GM12878 (cell line): Measurements from ENCODE around the gene GNB5. TPM values are rescaled to one million over a fixed set of nuclear protein-coding genes. Genes with fewer than 3 reads are reported as not detected.

Experiments
- ATAC-seq: fragments of 200-7000 bp; cut with Tn5 transposase; 3 replicates; pipeline ENCODE4 v1.9.1; 2020; ENCODE audit warnings: mild to moderate bottlenecking, moderate library complexity
- BruUV-seq: library from RNA; stranded (reverse); fragments of 400-500 nt; replicated peaks from 2 replicates; lab custom pipeline; 2021; lab: Mats Ljungman, UMichigan
- CTCF ChIA-PET: fragments of 300-600 bp; sonication (Branson Sonifier 250); formaldehyde crosslinking; extraction: SDS; loops from one replicate; lab custom pipeline; 2021; ENCODE audit warnings: inconsistent platforms; lab: Yijun Ruan, JAX
- POLR2A ChIA-PET: fragments of 350-600 bp; formaldehyde crosslinking; extraction: SDS; loops from one replicate; lab custom pipeline; 2021; ENCODE audit warnings: inconsistent platforms; lab: Charles Lee
- RAD21 ChIA-PET: fragments of 300-600 bp; sonication (Branson Sonifier 250); formaldehyde crosslinking; loops from one replicate; lab custom pipeline; 2023; ENCODE audit warnings: antibody characterized with exemption; ENCODE audit not compliant: unreplicated experiment; lab: Charles Lee
- SMC1A ChIA-PET: fragments of 300-600 bp; sonication (Branson Sonifier 250); formaldehyde crosslinking; loops from one replicate; lab custom pipeline; 2023; ENCODE audit not compliant: unreplicated experiment, uncharacterized antibody; lab: Charles Lee
- DNase-seq: peaks from one replicate; pipeline ENCODE4 v3.0.0-alpha.2; 2011; ENCODE audit warnings: low read depth, low spot score
- FAIRE-seq: peaks from 3 replicates; lab custom pipeline; 2011; peaks lifted over from hg19 to GRCh38; lab: Jason Lieb, UNC
- H2AFZ ChIP-seq: 2 replicates; pipeline ENCODE4 v1.6.0; 2011; ENCODE audit warnings: low read depth, low read length, control low read depth; ENCODE audit not compliant: control insufficient read depth
- H3K27ac ChIP-seq: 2 replicates; pipeline ENCODE4 v1.5.1; 2011; ENCODE audit warnings: control low read depth; ENCODE audit not compliant: control insufficient read depth, insufficient read depth
- H3K27me3 ChIP-seq, 2 experiments: replicated peaks in 1 of 2; 2 replicates each; pipeline versions ENCODE4 v1.6.0 to v1.6.1; 2011; ENCODE audit warnings: low read length in 1 of 2; ENCODE audit not compliant: control insufficient read depth in 2 of 2, insufficient read depth in 2 of 2
- H3K36me3 ChIP-seq, 2 experiments: 2 replicates each; pipeline ENCODE4 v1.5.1; 2011; ENCODE audit warnings: low read length in 1 of 2; ENCODE audit not compliant: control insufficient read depth in 2 of 2, insufficient read depth in 2 of 2
- H3K4me1 ChIP-seq: 2 replicates; pipeline ENCODE4 v1.6.1; 2011; ENCODE audit warnings: mild to moderate bottlenecking, low read length, moderate library complexity, mixed read lengths; ENCODE audit not compliant: control insufficient read depth, insufficient read depth
- H3K4me2 ChIP-seq: 2 replicates; pipeline ENCODE4 v1.6.0; 2011; ENCODE audit warnings: control low read depth; ENCODE audit not compliant: control insufficient read depth, insufficient read depth
- H3K4me3 ChIP-seq: fragments of 200-600 bp; sonication (generic); 2 replicates; pipeline ENCODE4 v1.5.1; 2016
- H3K79me2 ChIP-seq: 2 replicates; pipeline ENCODE4 v1.6.0; 2011; ENCODE audit warnings: low read length; ENCODE audit not compliant: control insufficient read depth, insufficient read depth
- H3K9ac ChIP-seq: 2 replicates; pipeline ENCODE4 v1.8.0; 2011; ENCODE audit warnings: low read length, control low read depth, mixed read lengths; ENCODE audit not compliant: control insufficient read depth, insufficient read depth
- H3K9me3 ChIP-seq: replicated peaks from 3 replicates; pipeline ENCODE4 v1.5.1; 2011; ENCODE audit warnings: mild to moderate bottlenecking, low read length; ENCODE audit not compliant: control insufficient read depth, insufficient read depth
- H4K20me1 ChIP-seq: 2 replicates; pipeline ENCODE4 v1.6.0; 2011; ENCODE audit not compliant: control insufficient read depth, insufficient read depth
- IRF5 ChIP-seq: fragments of 450-650 bp; IDR thresholded peaks from 2 replicates; pipeline ENCODE4 v1.6.1; 2017; ENCODE audit warnings: borderline replicate concordance
- RAD21 ChIP-seq: IDR thresholded peaks from 2 replicates; pipeline ENCODE4 v1.6.1; 2011; ENCODE audit warnings: mild to moderate bottlenecking, low read depth, low read length, moderate library complexity; ENCODE audit not compliant: insufficient read depth
- SP1 ChIP-seq: IDR thresholded peaks from one replicate; pipeline ENCODE4 v1.6.1; 2011; ENCODE audit warnings: low read depth, low read length
- YY1 ChIP-seq: IDR thresholded peaks from 2 replicates; pipeline ENCODE4 v1.6.1; 2011; ENCODE audit warnings: low read depth, mild to moderate bottlenecking, low read length
- ZBED1 ChIP-seq: IDR thresholded peaks from 2 replicates; pipeline ENCODE4 v1.6.1; 2016; ENCODE audit warnings: borderline replicate concordance
- WGBS: methylation state at CpG from one replicate; pipeline ENCODE4 v1.1.6; 2016; ENCODE audit warnings: low lambda C conversion rate; ENCODE audit not compliant: insufficient replicate concordance, insufficient coverage; ENCODE audit errors: missing lambda C conversion rate; 5-methylcytosine and 5-hydroxymethylcytosine counted together
- in situ Hi-C: fragments of 300-500 bp; cut with MboI; formaldehyde crosslinking; loops from 9 replicates; pipeline ENCODE4 v1.14.3; 2018; ENCODE audit warnings: mixed read lengths
- intact Hi-C: fragments of 100-400 bp; cut with micrococcal nuclease; formaldehyde crosslinking; loops from one replicate; pipeline ENCODE4 v1.14.2; 2022; ENCODE audit not compliant: unreplicated experiment
- polyA plus RNA-seq, 11 experiments: library from polyadenylated mRNA; depleted of rRNA in 4 of 11; unstranded in 6 of 11; stranded (reverse) in 5 of 11; fragments of >200 nt; fragmentation: Nextera tagmentation in 4 of 11; fragmentation: Illumina TruSeq in 1 of 11; extraction: Ambion mirVana in 4 of 11; extraction: Trizol in 1 of 11; gene quantifications; 1 replicate in 1 of 11; 2 replicates in 10 of 11; pipeline versions ENCODE4 v1.2.1 to v1.2.3, GENCODE V29; 2011 to 2016; ENCODE audit warnings: inconsistent platforms in 2 of 11, missing spikeins in 2 of 11, low read depth in 1 of 11
- total RNA-seq, 4 experiments: library from RNA; depleted of rRNA in 3 of 4; stranded (reverse); fragments of >200 nt in 3 of 4; fragmentation: Illumina TruSeq in 1 of 4; extraction: Trizol in 1 of 4; gene quantifications; 2 replicates each; pipeline versions ENCODE4 v1.2.1 to v1.2.3, GENCODE V29; 2013 to 2021
- TF ChIP-seq, protein P1 (sequence below): fragments of 450-650 bp; formaldehyde crosslinking; IDR thresholded peaks from 2 replicates; pipeline ENCODE4 v1.4.0; 2020; ENCODE audit warnings: mild to moderate bottlenecking, moderate library complexity
- TF ChIP-seq, protein P2 (sequence below): fragments of 450-650 bp; IDR thresholded peaks from 2 replicates; pipeline ENCODE4 v1.6.1; 2017; ENCODE audit warnings: antibody characterized with exemption, mild to moderate bottlenecking, moderate library complexity

GNB5 gene
- total and polyA plus RNA-seq, 10 of the 15 experiments (the other 5 are each of a cell fraction or from before 2014, with no cell fraction given): 2.4 to 25.9 (median 15.2) TPM

DNA sequence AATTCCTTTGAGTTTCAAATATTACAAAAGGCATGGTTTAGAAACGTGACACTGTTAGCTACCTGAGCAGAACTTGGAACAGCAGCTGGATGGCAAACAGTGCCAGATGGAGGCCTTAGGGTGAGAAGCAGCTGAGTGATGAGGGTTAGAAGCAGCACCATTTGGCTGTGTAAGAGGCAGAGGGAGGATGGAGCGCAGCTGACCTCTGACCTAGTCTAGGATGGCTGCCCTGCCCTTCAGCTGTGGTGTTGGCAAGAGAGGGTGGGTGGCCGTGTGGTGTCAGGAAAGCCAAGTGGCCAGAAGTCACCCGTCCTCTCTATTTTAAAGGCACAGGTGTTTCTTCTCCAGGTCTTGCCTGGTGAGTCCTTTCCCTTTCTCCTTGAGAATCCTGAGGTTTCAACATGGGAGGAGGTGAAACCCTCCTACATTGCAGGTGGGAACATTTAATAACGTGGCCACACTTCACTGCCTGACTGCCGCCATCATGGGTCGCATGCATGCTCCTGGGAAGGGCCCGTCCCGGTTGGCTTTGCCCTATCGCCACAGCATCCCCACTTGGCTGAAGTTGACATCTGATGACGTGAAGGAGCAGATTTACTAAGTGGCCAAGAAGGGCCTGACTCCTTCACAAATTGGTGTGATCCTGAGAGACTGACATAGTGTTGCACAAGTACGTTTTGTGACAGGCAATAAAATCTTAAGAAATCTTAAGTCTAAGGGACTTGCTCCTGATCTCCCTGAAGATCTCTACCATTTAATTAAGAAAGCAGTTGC lies 96.2 kb downstream of the GNB5 start:
- POLR2A ChIA-PET: interaction anchor here (0.6 to 1.0 kb wide), 3 partner anchors 10 to 72 kb away, joined by 3 to 4 read pairs (median 4); no protein-coding TSS in a partner anchor
- FAIRE-seq: no peak
- CTCF ChIA-PET: interaction anchor here (0.5 to 17.4 kb wide), 5 partner anchors 14 to 160 kb away, joined by 3 to 251 read pairs (median 4); no protein-coding TSS in a partner anchor
- H3K4me2 ChIP-seq: no peak overlapping the region
- DNase-seq: no peak
- no peaks in the 10 kb centered on the region for H3K27me3 ChIP-seq
- no peak overlapping the region for H2AFZ ChIP-seq
- WGBS: 85% methylated on average over 12 of the region's 12 CpGs
- H3K79me2 ChIP-seq: peaks cover 18% of the 10 kb centered on the region
- in situ Hi-C loops (no loop called here), intact Hi-C loops (no loop called here)
- H3K4me1 ChIP-seq: peaks cover 3% of the 10 kb centered on the region
- RAD21 ChIA-PET: interaction anchor here (0.8 to 8.6 kb wide), 3 partner anchors 9 to 87 kb away, joined by 3 to 170 read pairs (median 5); no protein-coding TSS in a partner anchor
- peak; percentile 40 for ATAC-seq
- peaks cover 6% of the 10 kb centered on the region; the same call in 2 of the 3 replicates for H3K9me3 ChIP-seq
- H4K20me1 ChIP-seq: no peaks in the 10 kb centered on the region
- TF ChIP-seq, protein P1, sequence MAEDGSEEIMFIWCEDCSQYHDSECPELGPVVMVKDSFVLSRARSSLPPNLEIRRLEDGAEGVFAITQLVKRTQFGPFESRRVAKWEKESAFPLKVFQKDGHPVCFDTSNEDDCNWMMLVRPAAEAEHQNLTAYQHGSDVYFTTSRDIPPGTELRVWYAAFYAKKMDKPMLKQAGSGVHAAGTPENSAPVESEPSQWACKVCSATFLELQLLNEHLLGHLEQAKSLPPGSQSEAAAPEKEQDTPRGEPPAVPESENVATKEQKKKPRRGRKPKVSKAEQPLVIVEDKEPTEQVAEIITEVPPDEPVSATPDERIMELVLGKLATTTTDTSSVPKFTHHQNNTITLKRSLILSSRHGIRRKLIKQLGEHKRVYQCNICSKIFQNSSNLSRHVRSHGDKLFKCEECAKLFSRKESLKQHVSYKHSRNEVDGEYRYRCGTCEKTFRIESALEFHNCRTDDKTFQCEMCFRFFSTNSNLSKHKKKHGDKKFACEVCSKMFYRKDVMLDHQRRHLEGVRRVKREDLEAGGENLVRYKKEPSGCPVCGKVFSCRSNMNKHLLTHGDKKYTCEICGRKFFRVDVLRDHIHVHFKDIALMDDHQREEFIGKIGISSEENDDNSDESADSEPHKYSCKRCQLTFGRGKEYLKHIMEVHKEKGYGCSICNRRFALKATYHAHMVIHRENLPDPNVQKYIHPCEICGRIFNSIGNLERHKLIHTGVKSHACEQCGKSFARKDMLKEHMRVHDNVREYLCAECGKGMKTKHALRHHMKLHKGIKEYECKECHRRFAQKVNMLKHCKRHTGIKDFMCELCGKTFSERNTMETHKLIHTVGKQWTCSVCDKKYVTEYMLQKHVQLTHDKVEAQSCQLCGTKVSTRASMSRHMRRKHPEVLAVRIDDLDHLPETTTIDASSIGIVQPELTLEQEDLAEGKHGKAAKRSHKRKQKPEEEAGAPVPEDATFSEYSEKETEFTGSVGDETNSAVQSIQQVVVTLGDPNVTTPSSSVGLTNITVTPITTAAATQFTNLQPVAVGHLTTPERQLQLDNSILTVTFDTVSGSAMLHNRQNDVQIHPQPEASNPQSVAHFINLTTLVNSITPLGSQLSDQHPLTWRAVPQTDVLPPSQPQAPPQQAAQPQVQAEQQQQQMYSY (CRISPR knock-in tag): no peak
- TF ChIP-seq ZBED1 (no peak), SP1 (no peak), IRF5 (no peak), YY1 (no peak), RAD21 (no peak)
- TF ChIP-seq, protein P2, sequence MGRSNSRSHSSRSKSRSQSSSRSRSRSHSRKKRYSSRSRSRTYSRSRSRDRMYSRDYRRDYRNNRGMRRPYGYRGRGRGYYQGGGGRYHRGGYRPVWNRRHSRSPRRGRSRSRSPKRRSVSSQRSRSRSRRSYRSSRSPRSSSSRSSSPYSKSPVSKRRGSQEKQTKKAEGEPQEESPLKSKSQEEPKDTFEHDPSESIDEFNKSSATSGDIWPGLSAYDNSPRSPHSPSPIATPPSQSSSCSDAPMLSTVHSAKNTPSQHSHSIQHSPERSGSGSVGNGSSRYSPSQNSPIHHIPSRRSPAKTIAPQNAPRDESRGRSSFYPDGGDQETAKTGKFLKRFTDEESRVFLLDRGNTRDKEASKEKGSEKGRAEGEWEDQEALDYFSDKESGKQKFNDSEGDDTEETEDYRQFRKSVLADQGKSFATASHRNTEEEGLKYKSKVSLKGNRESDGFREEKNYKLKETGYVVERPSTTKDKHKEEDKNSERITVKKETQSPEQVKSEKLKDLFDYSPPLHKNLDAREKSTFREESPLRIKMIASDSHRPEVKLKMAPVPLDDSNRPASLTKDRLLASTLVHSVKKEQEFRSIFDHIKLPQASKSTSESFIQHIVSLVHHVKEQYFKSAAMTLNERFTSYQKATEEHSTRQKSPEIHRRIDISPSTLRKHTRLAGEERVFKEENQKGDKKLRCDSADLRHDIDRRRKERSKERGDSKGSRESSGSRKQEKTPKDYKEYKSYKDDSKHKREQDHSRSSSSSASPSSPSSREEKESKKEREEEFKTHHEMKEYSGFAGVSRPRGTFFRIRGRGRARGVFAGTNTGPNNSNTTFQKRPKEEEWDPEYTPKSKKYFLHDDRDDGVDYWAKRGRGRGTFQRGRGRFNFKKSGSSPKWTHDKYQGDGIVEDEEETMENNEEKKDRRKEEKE: no peak
- H3K36me3 ChIP-seq: no peaks in the 10 kb centered on the region
- H3K27ac ChIP-seq: no peak overlapping the region
- H3K4me3 ChIP-seq: no peak overlapping the region
- SMC1A ChIA-PET: interaction anchor here (1.0 to 11.9 kb wide), 3 partner anchors 13 to 89 kb away, joined by 5 to 272 read pairs (median 5); no protein-coding TSS in a partner anchor
- BruUV-seq: no TSS peak
- H3K9ac ChIP-seq: no peak overlapping the region; the same call in 1 of the 2 replicates
